ENCODE results near the gene KIAA1549. TPM values are rescaled to one million over a fixed set of nuclear protein-coding genes. Genes with fewer than 3 reads are reported as not detected.

The KIAA1549 gene
- total and polyA plus RNA-seq, 2 of the 8 experiments (the other 6 are each of a cell fraction or from before 2014, with no cell fraction given): 6.5 to 17.3 TPM

DNA sequence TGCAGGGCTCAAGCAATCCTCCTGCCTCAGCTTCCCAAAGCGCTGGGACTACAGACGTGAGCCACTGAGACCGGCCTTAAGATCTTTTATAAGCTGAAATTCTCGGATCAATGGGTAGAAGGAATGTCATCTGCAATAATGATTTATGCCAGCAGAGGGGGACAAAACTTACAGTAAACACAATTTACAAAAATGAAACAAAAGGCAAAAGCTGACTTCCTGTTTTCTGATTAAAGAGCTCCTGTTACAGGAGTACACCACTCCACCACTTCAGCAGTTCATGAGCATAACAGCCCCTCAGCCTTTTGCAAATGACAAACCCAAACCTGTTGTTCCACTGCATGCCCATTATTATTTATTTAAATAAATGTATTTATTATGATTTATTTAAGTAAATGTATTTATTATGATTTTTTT, 94.7 kb downstream of the KIAA1549 start:
- Histone ChIP-seq H2BK12ac (ENCODE audit: low read depth, low read length) (no peak overlapping the region), H3K4me3 (ENCODE audit: extremely low read depth in 1 of 4, insufficient read depth in 2 of 4, low read depth in 3 of 4, low read length in 4 of 4) (no peak overlapping the region), H3K23me2 (ENCODE audit: low read depth, low read length) (no peaks in the 10 kb centered on the region), H3K27me3 (replicated peaks in 1 of 4; ENCODE audit: control insufficient read depth in 3 of 4, extremely low read depth in 1 of 4, insufficient read depth in 3 of 4, low read length in 3 of 4) (no peaks in the 10 kb centered on the region), H3K9ac (replicated peaks in 1 of 4; ENCODE audit: extremely low read depth in 1 of 4, low read depth in 3 of 4, low read length in 3 of 4) (no peak overlapping the region), H2AFZ (ENCODE audit: low read length) (no peak overlapping the region), H3K23ac (ENCODE audit: insufficient read length) (no peak overlapping the region), H3K18ac (ENCODE audit: extremely low read depth, low read length) (no peak overlapping the region), H3K4ac (replicated peaks; ENCODE audit: insufficient read length, low read depth, low read length) (no peak overlapping the region), H4K20me1 (replicated peaks in 1 of 2; ENCODE audit: control insufficient read depth in 1 of 2, insufficient read depth in 2 of 2, low read length in 2 of 2) (no peaks in the 10 kb centered on the region), H2BK15ac (ENCODE audit: low read length) (no peak overlapping the region), H3K36me3 (ENCODE audit: control insufficient read depth in 2 of 4, insufficient read depth in 4 of 4, low read length in 3 of 4) (no peaks in the 10 kb centered on the region; a peak in 1 of 8 replicates), H4K91ac (replicated peaks; ENCODE audit: insufficient read length, low read length) (no peak overlapping the region), H3K79me2 (ENCODE audit: control insufficient read depth in 1 of 2, insufficient read depth in 2 of 2, low read length in 2 of 2) (no peaks in the 10 kb centered on the region), H3K4me2 (ENCODE audit: insufficient read depth in 1 of 2, low read depth in 2 of 2, low read length in 2 of 2) (no peak overlapping the region), H3K27ac (ENCODE audit: low read depth, low read length) (no peak overlapping the region), H2BK20ac (ENCODE audit: low read length) (no peak overlapping the region), H2BK5ac (ENCODE audit: low read depth, low read length) (no peak overlapping the region), H3K9me3 (ENCODE audit: insufficient read depth in 2 of 2, low read depth in 1 of 2, low read length in 1 of 2) (no peaks in the 10 kb centered on the region), H3K4me1 (replicated peaks in 1 of 4; ENCODE audit: control insufficient read depth in 3 of 4, insufficient read depth in 4 of 4, low read length in 3 of 4) (no peaks in the 10 kb centered on the region; a peak in 2 of 7 replicates), H3K56ac (replicated peaks; ENCODE audit: insufficient read length, low read depth, low read length) (no peak overlapping the region), H4K5ac (ENCODE audit: insufficient read length, low read depth, low read length) (no peak overlapping the region), H3K14ac (ENCODE audit: insufficient read length) (no peak overlapping the region), H2AK5ac (ENCODE audit: low read depth, low read length) (no peak overlapping the region), H3K79me1 (ENCODE audit: low read depth, low read length) (no peaks in the 10 kb centered on the region; the same call in 1 of the 2 replicates), H4K8ac (ENCODE audit: extremely low read depth, insufficient read depth, low read length) (no peak overlapping the region), H2BK120ac (replicated peaks; ENCODE audit: low read depth, low read length) (no peak overlapping the region)
- 88% methylated on average over 4 of the region's 4 CpGs; no CpG with 5 or more reads in 1 of the 2 experiments for WGBS, 2 experiments (ENCODE audit: extremely low coverage in 1 of 2, insufficient coverage in 1 of 2, insufficient read length in 1 of 2, insufficient replicate concordance in 2 of 2, low coverage in 1 of 2, low lambda C conversion rate in 2 of 2, missing lambda C conversion rate in 1 of 2)
- ChIA-PET CTCF (ENCODE audit: partially characterized antibody) (interaction anchor here (0.6 to 3.6 kb wide), 30 partner anchors 9 to 272 kb away, joined by 3 to 21 read pairs (median 4); no protein-coding TSS in a partner anchor), POLR2A (ENCODE audit: partially characterized antibody) (no interaction called here)
- FAIRE-seq (no peak), DNase-seq (ENCODE audit: low read depth in 1 of 2, low spot score in 2 of 2) (no peak)
- no peak for TF ChIP-seq FOSL1 (IDR thresholded peaks at IDR 0.05; ENCODE audit: insufficient read depth, low read depth, low read length)
- no peak for TF ChIP-seq HDAC2 (IDR thresholded peaks at IDR 0.05; ENCODE audit: borderline replicate concordance in 1 of 2, low read depth in 2 of 2, low read length in 2 of 2)
- no peak for TF ChIP-seq ZNF274 (IDR thresholded peaks at IDR 0.05; ENCODE audit: borderline replicate concordance, extremely low read depth, low read length)
- no peak for TF ChIP-seq RFX5 (IDR thresholded peaks at IDR 0.05; ENCODE audit: borderline replicate concordance, low read depth, low read length)
- TF ChIP-seq SIX5 (IDR thresholded peaks at IDR 0.05; ENCODE audit: low read depth, low read length): no peak
- peak; percentile 35 to 39; a peak in 3 of 4 replicates for TF ChIP-seq RAD21 (IDR thresholded peaks at IDR 0.05 in 1 of 2, conservative IDR thresholded peaks at IDR 0.05 in 1 of 2; ENCODE audit: low read depth in 2 of 2, low read length in 2 of 2)
- TF ChIP-seq, protein P1, sequence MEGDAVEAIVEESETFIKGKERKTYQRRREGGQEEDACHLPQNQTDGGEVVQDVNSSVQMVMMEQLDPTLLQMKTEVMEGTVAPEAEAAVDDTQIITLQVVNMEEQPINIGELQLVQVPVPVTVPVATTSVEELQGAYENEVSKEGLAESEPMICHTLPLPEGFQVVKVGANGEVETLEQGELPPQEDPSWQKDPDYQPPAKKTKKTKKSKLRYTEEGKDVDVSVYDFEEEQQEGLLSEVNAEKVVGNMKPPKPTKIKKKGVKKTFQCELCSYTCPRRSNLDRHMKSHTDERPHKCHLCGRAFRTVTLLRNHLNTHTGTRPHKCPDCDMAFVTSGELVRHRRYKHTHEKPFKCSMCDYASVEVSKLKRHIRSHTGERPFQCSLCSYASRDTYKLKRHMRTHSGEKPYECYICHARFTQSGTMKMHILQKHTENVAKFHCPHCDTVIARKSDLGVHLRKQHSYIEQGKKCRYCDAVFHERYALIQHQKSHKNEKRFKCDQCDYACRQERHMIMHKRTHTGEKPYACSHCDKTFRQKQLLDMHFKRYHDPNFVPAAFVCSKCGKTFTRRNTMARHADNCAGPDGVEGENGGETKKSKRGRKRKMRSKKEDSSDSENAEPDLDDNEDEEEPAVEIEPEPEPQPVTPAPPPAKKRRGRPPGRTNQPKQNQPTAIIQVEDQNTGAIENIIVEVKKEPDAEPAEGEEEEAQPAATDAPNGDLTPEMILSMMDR (IDR thresholded peaks at IDR 0.05; ENCODE audit: control extremely low read depth in 1 of 3, insufficient read depth in 1 of 3, low read depth in 1 of 3, low read length in 3 of 3): peak in 2 of 3 experiments; percentile 17 to 53; a peak in 2 of 4 replicates

All from H1 (cell line).